ENCODE results near the gene BIN1.

- TF ChIP-seq CTCF (IDR thresholded peaks at IDR 0.05; ENCODE audit: low read depth, low read length) (no peak), EZH2phosphoT487 (IDR thresholded peaks at IDR 0.05; ENCODE audit: low read depth) (no peak)
Measured at GRCh38 chr2:127118038-127118437, 11.1 kb upstream of the BIN1 start.
